HUES64 (cell line): ENCODE results near the gene CDR2.
"Not testable (repeated sequence)": the region's sequence is repeated elsewhere in the genome, so short reads cannot be mapped to it uniquely, and the experiment has no call there.

Experiments used
- H3K27ac ChIP-seq: 2 replicates; pipeline ENCODE4 v1.7.0; 2013; ENCODE audit warnings: low read depth, low read length, inconsistent platforms
- H3K27me3 ChIP-seq: 2 replicates; pipeline ENCODE4 v1.6.1; 2013; ENCODE audit warnings: mild to moderate bottlenecking, low read length; ENCODE audit not compliant: insufficient read depth
- H3K36me3 ChIP-seq: 2 replicates; pipeline ENCODE4 v1.6.1; 2013; ENCODE audit warnings: mild to moderate bottlenecking, low read length; ENCODE audit not compliant: insufficient read depth
- H3K4me1 ChIP-seq: 2 replicates; pipeline ENCODE4 v1.6.1; 2013; ENCODE audit warnings: mild to moderate bottlenecking, low read length, moderate library complexity; ENCODE audit not compliant: insufficient read depth
- H3K4me3 ChIP-seq: 2 replicates; pipeline ENCODE4 v1.5.1; 2013; ENCODE audit warnings: mild to moderate bottlenecking, low read length, moderate library complexity
- H3K9ac ChIP-seq: 2 replicates; pipeline ENCODE4 v1.6.1; 2013; ENCODE audit warnings: mild to moderate bottlenecking, low read depth, low read length
- H3K9me3 ChIP-seq: 2 replicates; pipeline ENCODE4 v1.6.1; 2013; ENCODE audit warnings: low read depth, low read length; ENCODE audit not compliant: insufficient read depth
- WGBS: fragments of 150-250, 120-280 bp; methylation state at CpG from one replicate; pipeline ENCODE4 v1.1.7; 2013; ENCODE audit warnings: missing lambda C conversion rate; 5-methylcytosine and 5-hydroxymethylcytosine counted together

Gene CDR2

GRCh38 chr16:22375963-22376640 is 1.7 kb upstream of the CDR2 start:
- H3K4me3 ChIP-seq = no peak overlapping the region
- no peak overlapping the region for H3K9ac ChIP-seq
- no peak overlapping the region for H3K27ac ChIP-seq
- WGBS = 94% methylated on average over 8 of the region's 8 CpGs
- H3K4me1 ChIP-seq = peaks cover 12% of the 10 kb centered on the region
- H3K36me3 ChIP-seq = peaks cover 9% of the 10 kb centered on the region; the same call in 1 of the 2 replicates
- H3K9me3 ChIP-seq = no peaks in the 10 kb centered on the region
- H3K27me3 ChIP-seq = peaks cover 25% of the 10 kb centered on the region

- Histone ChIP-seq H3K9me3 (no peaks in the 10 kb centered on the region), H3K4me1 (peaks cover 17% of the 10 kb centered on the region), H3K27ac (peak overlapping the region; percentile 52; the same call in 1 of the 2 replicates), H3K36me3 (peaks cover 12% of the 10 kb centered on the region; the same call in 1 of the 2 replicates), H3K9ac (peak overlapping the region; percentile 45; the same call in 1 of the 2 replicates), H3K4me3 (peak overlapping the region; percentile 87), H3K27me3 (peaks cover 25% of the 10 kb centered on the region)
- 34% methylated on average over 26 of the region's 28 CpGs for WGBS
Observed at GRCh38 chr16:22375117-22375962, 921 bp upstream of the CDR2 start.

GRCh38 chr16:22373662-22374310 is 633 bp downstream of the CDR2 start:
- WGBS = under 1% methylated on average over 51 of the region's 51 CpGs
- H3K4me1 ChIP-seq = peaks cover 31% of the 10 kb centered on the region

GRCh38 chr16:22372882-22373661 is 1.3 kb downstream of the CDR2 start:
- Histone ChIP-seq H3K9ac (peak overlapping the region; percentile 85), H3K27ac (no peak overlapping the region), H3K27me3 (peaks cover 25% of the 10 kb centered on the region), H3K4me1 (peaks cover 31% of the 10 kb centered on the region), H3K36me3 (peaks cover 12% of the 10 kb centered on the region; the same call in 1 of the 2 replicates), H3K9me3 (no peaks in the 10 kb centered on the region), H3K4me3 (peak overlapping the region; percentile 87)
- WGBS = 39% methylated on average over 13 of the region's 14 CpGs

More at GRCh38 chr16:22373662-22374310, 633 bp downstream of the CDR2 start:
- Histone ChIP-seq H3K36me3 (peaks cover 12% of the 10 kb centered on the region; the same call in 1 of the 2 replicates), H3K9ac (peak overlapping the region; percentile 85), H3K4me3 (peak overlapping the region; percentile 87), H3K27ac (peak overlapping the region; percentile 38), H3K27me3 (peaks cover 25% of the 10 kb centered on the region), H3K9me3 (no peaks in the 10 kb centered on the region)

GRCh38 chr16:22370038-22370820 is 4.2 kb downstream of the CDR2 start:
- H3K27ac ChIP-seq = 0 out of 2 replicates have a peak overlapping the region, but pooled peaks have one; percentile 12
- no peak overlapping the region for H3K4me3 ChIP-seq
- 86% methylated on average over 2 of the region's 2 CpGs for WGBS
- H3K9ac ChIP-seq = no peak overlapping the region; the same call in 1 of the 2 replicates
- peaks cover 35% of the 10 kb centered on the region for H3K4me1 ChIP-seq
- H3K9me3 ChIP-seq = no peaks in the 10 kb centered on the region
- peaks cover 16% of the 10 kb centered on the region for H3K36me3 ChIP-seq
- peaks cover 9% of the 10 kb centered on the region for H3K27me3 ChIP-seq

- peaks cover 8% of the 10 kb centered on the region; the same call in 1 of the 2 replicates for H3K27me3 ChIP-seq
- H3K9me3 ChIP-seq = no peaks in the 10 kb centered on the region
- no peak overlapping the region for H3K27ac ChIP-seq
- no peak overlapping the region for H3K9ac ChIP-seq
- H3K4me1 ChIP-seq = peaks cover 35% of the 10 kb centered on the region
- H3K36me3 ChIP-seq = peaks cover 25% of the 10 kb centered on the region
- WGBS = 90% methylated on average over 2 of the region's 3 CpGs
- no peak overlapping the region for H3K4me3 ChIP-seq
Observed at GRCh38 chr16:22369221-22369811, 5.1 kb downstream of the CDR2 start.

- H3K27ac ChIP-seq, H3K4me3 ChIP-seq, H3K9ac ChIP-seq, H3K9me3 ChIP-seq, H3K27me3 ChIP-seq: not testable (repeated sequence)
- H3K36me3 ChIP-seq = peaks cover 35% of the 10 kb centered on the region
- WGBS = 95% methylated on average over 8 of the region's 8 CpGs
- H3K4me1 ChIP-seq = peaks cover 35% of the 10 kb centered on the region
Observed at GRCh38 chr16:22368200-22368826, 6.1 kb downstream of the CDR2 start.

GRCh38 chr16:22366889-22367288 is 7.5 kb downstream of the CDR2 start:
- WGBS = 91% methylated on average over 3 of the region's 3 CpGs
- Histone ChIP-seq H3K9ac (no peak overlapping the region), H3K9me3 (no peaks in the 10 kb centered on the region), H3K36me3 (peaks cover 46% of the 10 kb centered on the region), H3K27me3 (no peaks in the 10 kb centered on the region), H3K4me1 (peaks cover 22% of the 10 kb centered on the region), H3K27ac (no peak overlapping the region), H3K4me3 (no peak overlapping the region)

GRCh38 chr16:22366371-22366770 is 8.0 kb downstream of the CDR2 start:
- H3K4me3 ChIP-seq = no peak overlapping the region
- H3K27me3 ChIP-seq = no peaks in the 10 kb centered on the region
- H3K4me1 ChIP-seq = peaks cover 24% of the 10 kb centered on the region
- peaks cover 43% of the 10 kb centered on the region for H3K36me3 ChIP-seq
- H3K9ac ChIP-seq = no peak overlapping the region
- no peak overlapping the region for H3K27ac ChIP-seq
- H3K9me3 ChIP-seq = no peaks in the 10 kb centered on the region
- 98% methylated on average over 2 of the region's 2 CpGs for whole genome bisulfite sequencing
